Stimulated activated CD4-positive, alpha-beta T cell treated with anti-CD3 and anti-CD28 coated beads, TNF-alpha, amount 100 ng/mL, for 24 hours (primary cell): Measurements from ENCODE around the gene SLC30A4.
A peak's percentile ranks its signal among the peaks of the same experiment; 100 is the strongest.
"Not testable (repeated sequence)": the region's sequence is repeated elsewhere in the genome, so short reads cannot be mapped to it uniquely, and the experiment has no call there.

Source experiments
- DNase-seq, 3 experiments: peaks; one replicate each; pipeline ENCODE4 v3.0.0-alpha.2; 2020; ENCODE audit warnings: low read depth in 3 of 3

SLC30A4 gene

GRCh38 chr15:45510758-45511280 is 11.7 kb downstream of the SLC30A4 start:
- no peak for DNase-seq

- not testable (repeated sequence) for DNase-seq
These were observed 15.4 kb downstream of the SLC30A4 start for GRCh38 chr15:45507143-45507542.

- no peak for DNase-seq
These were observed 23.1 kb downstream of the SLC30A4 start for GRCh38 chr15:45499426-45499825.

- no peak for DNase-seq
These were observed 23.9 kb downstream of the SLC30A4 start for GRCh38 chr15:45498701-45499100.

GRCh38 chr15:45497261-45497660 is 25.3 kb downstream of the SLC30A4 start:
- no peak for DNase-seq

- DNase-seq: no peak
These were observed 25.9 kb downstream of the SLC30A4 start for GRCh38 chr15:45496658-45497057.

GRCh38 chr15:45495588-45495987 is 27.0 kb downstream of the SLC30A4 start:
- DNase-seq: no peak

- no peak for DNase-seq
These were observed 32.8 kb downstream of the SLC30A4 start for GRCh38 chr15:45489690-45490238.

- no peak for DNase-seq
These were observed 36.2 kb downstream of the SLC30A4 start for GRCh38 chr15:45486317-45486716.

- no peak for DNase-seq
These were observed 41.4 kb downstream of the SLC30A4 start for GRCh38 chr15:45481135-45481534.

- no peak for DNase-seq
These were observed 46.1 kb downstream of the SLC30A4 start for GRCh38 chr15:45476410-45476809.

- DNase-seq: no peak
These were observed 47.8 kb downstream of the SLC30A4 start for GRCh38 chr15:45474799-45475198.

GRCh38 chr15:45473068-45473467 is 49.5 kb downstream of the SLC30A4 start:
- DNase-seq: no peak

- no peak for DNase-seq
These were observed 51.4 kb downstream of the SLC30A4 start for GRCh38 chr15:45471151-45471550.

GRCh38 chr15:45469441-45469840 is 53.1 kb downstream of the SLC30A4 start:
- no peak for DNase-seq

- no peak for DNase-seq
These were observed 53.5 kb downstream of the SLC30A4 start for GRCh38 chr15:45469027-45469426.

GRCh38 chr15:45468294-45468693 is 54.3 kb downstream of the SLC30A4 start:
- DNase-seq: no peak

- peak; percentile 55 to 75 (median 68) for DNase-seq
These were observed 63.7 kb downstream of the SLC30A4 start for GRCh38 chr15:45458746-45459403.

- peak; percentile 47 to 85 (median 54) for DNase-seq
These were observed 64.7 kb downstream of the SLC30A4 start for GRCh38 chr15:45457641-45458539.

GRCh38 chr15:45457220-45457619 is 65.3 kb downstream of the SLC30A4 start:
- DNase-seq: no peak

- peak; percentile 30 to 63 (median 51) for DNase-seq
These were observed 66.1 kb downstream of the SLC30A4 start for GRCh38 chr15:45456212-45457106.
